HG03066 (cell line): ENCODE measurements around the gene STAMBPL1.
"Not testable (repeated sequence)": the region's sequence is repeated elsewhere in the genome, so short reads cannot be mapped to it uniquely, and the experiment has no call there.

ENCODE experiments used
- ATAC-seq: cut with Tn5 transposase; IDR thresholded peaks from one replicate; pipeline ENCODE4 v1.9.1; 2021; ENCODE audit warnings: low read depth; ENCODE audit not compliant: unreplicated experiment

Gene STAMBPL1

GRCh38 chr10:88854684-88855083 lies 25.4 kb upstream of the STAMBPL1 start:
- no peak for ATAC-seq

DNA sequence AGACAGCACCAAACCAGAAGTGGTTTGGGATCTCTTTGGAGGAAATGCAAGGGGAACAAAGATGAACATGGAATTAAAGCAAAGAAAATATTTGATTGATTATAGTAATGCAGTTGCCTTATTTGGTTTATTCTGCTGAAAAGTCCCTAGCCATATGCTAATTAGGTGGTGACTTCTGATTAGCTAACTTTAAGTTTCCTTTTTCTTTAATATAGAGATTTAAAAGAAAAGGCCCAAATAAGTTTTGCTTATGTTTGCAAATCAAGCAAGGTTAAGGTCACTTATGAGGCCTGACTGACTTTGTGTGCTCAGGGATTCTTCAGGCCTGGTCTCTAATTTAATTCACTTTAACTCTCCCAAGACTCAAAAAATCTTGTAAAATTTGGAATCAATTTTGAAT lies 22.2 kb upstream of the STAMBPL1 start:
- ATAC-seq = no peak

- ATAC-seq = no peak
Measured at GRCh38 chr10:88858491-88858890, 21.6 kb upstream of the STAMBPL1 start.

DNA sequence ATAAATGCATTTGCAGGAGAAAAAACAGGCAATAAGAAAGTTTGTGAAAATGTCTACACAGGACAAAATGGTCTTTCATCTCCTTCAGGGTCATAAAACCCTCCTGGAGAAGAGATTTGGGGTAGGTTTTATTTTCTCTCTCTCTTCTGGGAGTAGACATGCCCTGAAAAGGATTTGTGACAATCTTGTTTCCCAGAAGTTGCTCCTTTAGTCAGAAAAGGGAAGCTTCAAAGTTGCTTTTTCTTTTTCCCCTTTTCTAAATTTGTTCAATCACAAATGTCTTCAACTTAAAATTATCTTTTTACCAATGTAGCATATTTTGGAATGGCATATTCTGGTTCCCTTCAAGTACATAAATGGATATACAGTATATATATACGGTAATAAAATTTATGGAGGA lies 19.0 kb upstream of the STAMBPL1 start:
- ATAC-seq = no peak

DNA sequence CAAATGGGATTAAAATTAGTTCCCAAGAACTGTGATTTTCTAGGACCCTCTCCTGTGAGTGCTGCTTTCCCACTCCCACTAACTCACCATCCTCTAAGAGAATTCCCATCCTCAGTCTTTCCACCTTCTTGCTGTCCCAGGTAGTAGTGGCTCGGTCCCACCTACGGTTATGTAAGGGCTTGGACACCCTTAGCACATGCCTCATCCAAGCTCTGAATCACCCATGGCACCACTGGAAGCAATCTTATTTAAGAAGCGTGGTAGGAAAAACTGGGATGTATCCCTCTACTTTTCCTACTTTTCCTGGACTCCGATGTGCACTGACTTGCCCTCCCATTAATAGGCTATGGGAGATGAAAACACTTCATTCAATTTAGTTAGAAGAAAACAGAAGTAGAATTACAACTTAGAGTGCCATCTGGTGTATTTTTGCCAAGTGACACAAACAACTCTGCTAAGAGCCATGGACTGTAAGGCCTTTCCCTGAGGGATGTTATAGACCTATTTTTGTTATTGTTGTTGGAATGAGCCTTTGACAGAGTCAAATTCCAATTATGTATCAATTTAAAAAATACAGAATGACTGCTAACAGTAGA lies 14.7 kb upstream of the STAMBPL1 start:
- ATAC-seq = no peak

DNA sequence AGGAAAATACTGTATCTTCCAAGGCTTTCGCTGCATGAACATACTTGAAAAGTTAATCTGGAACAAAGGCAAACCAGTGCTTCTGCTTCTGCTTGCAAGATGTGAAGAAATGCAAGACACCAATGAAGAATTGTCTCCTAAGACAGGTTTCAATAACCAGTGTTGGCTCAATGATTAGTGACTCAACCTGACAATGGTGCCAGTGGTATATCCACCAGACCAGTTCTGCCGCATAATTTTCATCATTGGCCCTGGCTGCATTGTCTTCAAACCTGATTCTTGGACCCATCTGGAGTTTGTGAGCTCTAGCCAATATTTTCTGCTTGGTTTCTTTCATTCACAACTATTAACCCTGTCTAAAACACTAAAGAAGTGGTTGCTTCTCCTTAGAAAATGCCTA lies 13.6 kb upstream of the STAMBPL1 start:
- ATAC-seq = no peak

DNA sequence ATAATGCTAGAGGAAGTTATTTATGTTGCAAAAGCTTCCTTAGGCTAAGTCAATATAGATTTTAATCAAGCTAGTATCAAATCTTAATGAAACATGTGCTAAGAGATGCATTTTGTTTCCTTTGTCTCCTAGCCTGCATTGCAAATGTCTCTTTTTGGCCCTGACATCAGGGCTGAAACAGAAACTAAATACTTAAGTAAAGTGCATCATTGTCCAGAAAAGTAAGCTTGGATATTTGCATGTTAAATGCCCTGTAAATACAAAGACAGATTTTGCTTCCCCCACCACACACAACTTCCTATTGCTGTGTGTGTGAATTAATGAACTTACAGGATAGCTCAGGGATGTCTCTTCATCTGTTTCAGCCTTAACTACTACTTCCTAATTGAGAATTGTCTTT lies 10.0 kb upstream of the STAMBPL1 start:
- ATAC-seq = no peak

GRCh38 chr10:88873757-88874156 lies 6.3 kb upstream of the STAMBPL1 start:
- ATAC-seq = no peak

GRCh38 chr10:88874281-88874680 lies 5.8 kb upstream of the STAMBPL1 start:
- no peak for ATAC-seq

GRCh38 chr10:88875081-88875480 lies 5.0 kb upstream of the STAMBPL1 start:
- no peak for ATAC-seq

GRCh38 chr10:88877298-88877697 lies 2.7 kb upstream of the STAMBPL1 start:
- ATAC-seq = no peak

GRCh38 chr10:88880282-88881076 lies 434 bp downstream of the STAMBPL1 start:
- peak; percentile 73 for ATAC-seq

GRCh38 chr10:88881320-88881719 lies 1.3 kb downstream of the STAMBPL1 start:
- ATAC-seq = no peak

DNA sequence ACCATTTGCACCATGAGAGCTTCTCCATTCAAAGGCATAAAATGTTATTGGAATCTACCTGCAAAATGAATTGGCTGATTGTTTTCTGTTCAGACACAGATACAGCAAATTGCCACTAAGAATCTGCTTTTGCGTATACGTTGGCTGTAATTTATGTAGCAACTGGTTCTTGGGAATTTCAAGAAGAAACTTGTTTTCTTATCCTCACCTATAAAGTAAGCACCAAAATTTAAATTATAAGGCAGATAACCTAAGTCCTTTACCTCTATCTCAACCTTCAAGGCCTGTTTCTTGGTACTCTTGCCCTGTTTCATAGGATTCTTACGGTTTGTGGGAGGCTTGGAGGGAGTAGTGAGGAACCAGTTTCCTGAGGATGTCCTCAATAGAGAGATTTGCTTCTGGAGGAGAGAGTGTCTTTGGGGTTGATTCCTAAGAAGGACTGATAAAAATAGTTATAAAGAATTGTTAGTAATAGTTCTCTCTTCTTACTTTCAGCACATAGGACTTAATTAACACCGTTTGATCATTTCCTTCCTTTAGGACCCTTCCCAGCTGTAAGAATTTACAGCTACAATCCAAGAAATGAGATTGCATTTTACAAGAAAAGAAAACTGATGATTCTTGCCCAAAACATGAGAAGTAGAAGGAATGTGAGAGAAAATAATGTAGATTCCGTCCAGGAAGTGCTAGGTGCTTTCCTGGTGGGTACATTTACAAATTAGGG lies 2.0 kb downstream of the STAMBPL1 start:
- no peak for ATAC-seq

- not testable (repeated sequence) for ATAC-seq
Measured at GRCh38 chr10:88882646-88883447, 2.8 kb downstream of the STAMBPL1 start.

DNA sequence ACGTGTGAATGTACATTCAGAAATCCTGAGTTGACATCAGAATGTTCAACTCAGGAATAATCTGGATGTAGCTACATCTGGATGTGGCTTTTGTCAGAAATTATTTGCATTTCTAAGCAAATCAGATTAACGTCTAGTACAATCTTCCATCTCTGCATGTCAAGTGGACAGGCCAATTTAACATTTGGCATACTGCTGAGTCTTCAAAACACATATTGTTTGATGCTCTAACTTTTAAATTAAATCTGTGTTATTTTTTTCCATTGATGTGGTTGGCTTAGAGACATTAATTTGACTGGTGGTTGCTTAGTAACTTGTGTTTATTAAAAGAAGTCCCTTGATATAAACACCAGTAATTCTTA lies 3.4 kb downstream of the STAMBPL1 start:
- ATAC-seq = no peak

GRCh38 chr10:88886557-88886956 lies 6.5 kb downstream of the STAMBPL1 start:
- peak; percentile 57 for ATAC-seq

GRCh38 chr10:88888810-88889445 lies 8.9 kb downstream of the STAMBPL1 start:
- no peak for ATAC-seq

- peak; percentile 86 for ATAC-seq
Measured at GRCh38 chr10:88889559-88890337, 9.7 kb downstream of the STAMBPL1 start.
